Lung microvascular endothelial cell (primary cell): ENCODE measurements around the gene SLCO6A1. TPM values are rescaled to one million over a fixed set of nuclear protein-coding genes. Genes with fewer than 3 reads are reported as not detected.
"Not testable (repeated sequence)": the region's sequence is repeated elsewhere in the genome, so short reads cannot be mapped to it uniquely, and the experiment has no call there.

Source experiments
- DNase-seq, 2 donors: peaks; one replicate each; pipeline versions ENCODE4 v3.0.0 to v3.0.0-alpha.2; 2010; ENCODE audit warnings: low read depth in 2 of 2
- total RNA-seq: library from RNA; depleted of rRNA; stranded (reverse); fragments of >200 nt; gene quantifications from 2 replicates; pipeline ENCODE4 v1.2.1, GENCODE V29; 2014

The SLCO6A1 gene, protein sequence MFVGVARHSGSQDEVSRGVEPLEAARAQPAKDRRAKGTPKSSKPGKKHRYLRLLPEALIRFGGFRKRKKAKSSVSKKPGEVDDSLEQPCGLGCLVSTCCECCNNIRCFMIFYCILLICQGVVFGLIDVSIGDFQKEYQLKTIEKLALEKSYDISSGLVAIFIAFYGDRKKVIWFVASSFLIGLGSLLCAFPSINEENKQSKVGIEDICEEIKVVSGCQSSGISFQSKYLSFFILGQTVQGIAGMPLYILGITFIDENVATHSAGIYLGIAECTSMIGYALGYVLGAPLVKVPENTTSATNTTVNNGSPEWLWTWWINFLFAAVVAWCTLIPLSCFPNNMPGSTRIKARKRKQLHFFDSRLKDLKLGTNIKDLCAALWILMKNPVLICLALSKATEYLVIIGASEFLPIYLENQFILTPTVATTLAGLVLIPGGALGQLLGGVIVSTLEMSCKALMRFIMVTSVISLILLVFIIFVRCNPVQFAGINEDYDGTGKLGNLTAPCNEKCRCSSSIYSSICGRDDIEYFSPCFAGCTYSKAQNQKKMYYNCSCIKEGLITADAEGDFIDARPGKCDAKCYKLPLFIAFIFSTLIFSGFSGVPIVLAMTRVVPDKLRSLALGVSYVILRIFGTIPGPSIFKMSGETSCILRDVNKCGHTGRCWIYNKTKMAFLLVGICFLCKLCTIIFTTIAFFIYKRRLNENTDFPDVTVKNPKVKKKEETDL
- total RNA-seq, result not detected in 2 replicates

DNA sequence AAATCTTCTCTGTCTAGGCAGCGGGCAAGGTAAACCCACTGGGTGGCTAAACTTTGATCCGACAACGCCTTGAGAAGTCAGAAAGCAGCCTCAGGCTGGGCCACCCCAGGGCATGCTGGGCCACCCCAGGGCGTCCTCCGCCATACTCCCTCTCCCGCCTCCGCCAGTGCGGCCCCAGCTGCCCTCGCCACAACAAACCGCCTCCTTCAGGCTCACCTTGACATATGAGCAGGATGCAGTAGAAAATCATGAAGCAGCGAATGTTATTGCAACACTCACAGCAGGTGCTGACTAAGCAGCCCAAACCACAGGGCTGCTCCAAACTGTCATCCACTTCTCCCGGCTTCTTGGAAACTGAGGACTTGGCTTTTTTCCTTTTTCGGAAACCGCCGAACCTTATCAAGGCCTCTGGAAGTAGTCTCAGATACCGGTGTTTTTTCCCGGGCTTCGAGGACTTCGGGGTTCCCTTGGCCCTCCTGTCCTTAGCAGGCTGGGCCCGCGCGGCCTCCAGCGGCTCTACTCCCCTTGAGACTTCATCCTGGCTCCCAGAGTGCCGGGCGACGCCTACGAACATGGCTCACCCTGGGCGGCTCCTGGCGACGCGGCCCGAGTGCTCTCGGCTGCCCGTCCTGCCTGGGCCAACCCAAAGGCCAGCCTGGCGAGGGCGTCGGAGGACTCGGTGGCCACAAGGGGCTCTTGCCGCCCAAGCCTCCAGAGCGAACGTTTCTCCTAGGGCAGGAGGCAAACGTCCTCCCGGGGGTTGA is at the start of gene SLCO6A1:
SLCO6A1 (minus strand) TSS at position 731 of the 764 bp plus-strand sequence; CDS start at position 574, 157 bp downstream.
- DNase-seq, result no peak

DNA sequence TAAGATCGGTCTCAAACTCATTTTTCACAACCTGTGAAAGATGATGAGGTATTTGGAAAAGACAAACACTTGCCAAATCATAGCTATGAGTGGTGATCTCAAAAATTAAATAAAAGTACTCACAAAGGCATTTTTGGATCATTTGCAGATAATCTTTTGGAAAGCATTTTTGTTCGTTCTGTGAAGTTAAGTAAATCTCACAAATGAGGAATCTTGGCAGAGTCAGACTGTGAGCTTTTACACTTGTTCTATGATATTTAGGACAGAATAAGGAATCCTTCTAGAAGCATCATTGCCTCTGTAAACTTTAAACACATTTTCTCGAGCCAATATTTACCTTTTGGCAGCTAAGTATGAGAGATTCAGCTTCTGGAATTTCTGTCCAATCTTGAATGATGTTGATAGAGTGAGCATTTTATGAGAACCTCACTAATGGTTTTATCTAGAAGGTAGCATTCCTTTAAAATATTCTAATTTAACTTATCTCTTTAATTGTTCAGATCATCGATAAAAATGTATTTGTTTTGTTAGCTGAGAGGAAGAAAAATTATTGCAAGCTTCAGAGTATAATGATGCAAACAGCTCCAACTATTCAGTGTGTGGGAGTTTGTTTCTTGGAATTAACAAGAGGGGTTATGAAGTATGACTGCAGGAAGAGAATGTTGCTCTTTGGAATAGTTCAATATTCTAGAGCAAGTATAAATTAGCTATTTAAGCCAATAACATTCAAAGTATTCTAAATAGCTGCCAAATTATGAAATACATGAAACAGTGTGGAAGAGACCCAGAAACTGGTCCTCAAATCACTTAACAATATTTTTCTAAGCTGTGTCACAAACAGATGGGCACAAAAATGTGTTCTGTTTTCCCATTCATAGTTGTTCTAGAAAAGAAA is 48.6 kb upstream of the SLCO6A1 start:
- no peak for DNase-seq

DNA sequence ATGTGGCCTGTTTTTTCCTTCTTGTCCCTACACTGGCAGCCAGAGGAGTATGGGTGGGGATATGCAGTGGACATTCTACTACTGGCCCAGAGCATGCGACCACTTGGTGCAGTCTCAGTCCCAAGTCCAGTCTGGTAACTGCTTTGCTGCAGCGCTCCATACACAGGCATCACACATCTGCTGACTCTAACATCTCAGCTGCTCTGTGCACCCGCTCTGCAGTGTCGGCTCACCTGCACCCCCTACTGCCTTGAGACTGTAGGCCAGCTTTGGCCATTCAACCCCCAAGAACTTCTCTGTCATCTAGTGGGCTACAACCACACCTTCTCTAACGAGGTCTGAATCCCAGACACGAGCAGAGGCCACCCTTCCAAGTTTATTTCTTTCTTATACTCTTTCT is 46.4 kb upstream of the SLCO6A1 start:
- DNase-seq, result peak; percentile 4 to 12

DNA sequence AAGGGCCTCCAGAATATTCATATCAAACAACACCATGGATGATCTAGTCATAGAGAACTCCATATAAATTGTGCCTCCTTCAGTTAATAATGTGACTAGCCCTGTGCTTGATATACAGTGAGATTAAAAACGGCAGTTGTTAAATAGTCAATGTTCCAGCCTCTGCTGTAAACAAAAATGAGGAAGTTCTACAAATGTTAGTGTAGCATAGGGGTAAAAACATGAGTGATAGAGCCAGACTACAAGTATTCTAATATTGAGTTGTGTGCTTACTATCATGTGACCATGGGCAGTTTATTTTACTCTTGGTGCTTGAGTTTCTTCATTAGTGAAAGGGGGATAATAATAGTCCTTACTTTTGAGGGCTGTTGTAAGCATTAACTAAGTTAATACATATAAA is 43.3 kb upstream of the SLCO6A1 start:
- no peak for DNase-seq

DNA sequence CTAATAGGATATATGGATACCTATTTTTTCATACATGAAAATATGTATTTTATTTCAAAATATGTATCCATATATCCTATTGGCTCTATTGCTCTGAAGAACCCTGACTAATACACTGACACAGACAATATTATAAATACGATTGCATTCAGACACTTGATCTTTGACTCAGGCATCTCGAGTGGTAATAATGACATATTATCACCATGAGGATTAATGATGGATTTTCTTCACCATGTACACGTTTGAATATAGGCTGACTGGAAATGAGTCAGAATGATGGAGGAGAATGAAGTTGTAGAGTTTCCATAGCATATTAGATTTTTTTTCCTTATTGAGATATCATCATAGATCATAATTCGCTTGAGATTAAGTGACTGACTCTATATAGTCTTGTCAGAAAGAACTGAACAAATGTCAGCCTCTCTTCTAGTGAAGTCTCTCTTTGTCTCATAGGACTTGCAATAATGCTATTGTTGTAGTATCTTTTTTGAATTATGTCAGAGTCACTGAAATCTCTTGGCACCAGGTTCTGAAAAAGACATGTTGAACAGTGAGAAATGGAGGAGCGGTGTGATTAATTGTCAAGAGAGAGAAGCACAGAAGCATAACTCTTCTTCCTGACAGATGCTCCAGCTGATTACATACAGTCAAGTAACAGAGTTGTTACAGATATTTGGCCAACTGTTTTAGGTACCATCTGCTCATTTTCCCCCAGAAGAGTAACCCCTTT is 41.4 kb upstream of the SLCO6A1 start:
- no peak for DNase-seq

DNA sequence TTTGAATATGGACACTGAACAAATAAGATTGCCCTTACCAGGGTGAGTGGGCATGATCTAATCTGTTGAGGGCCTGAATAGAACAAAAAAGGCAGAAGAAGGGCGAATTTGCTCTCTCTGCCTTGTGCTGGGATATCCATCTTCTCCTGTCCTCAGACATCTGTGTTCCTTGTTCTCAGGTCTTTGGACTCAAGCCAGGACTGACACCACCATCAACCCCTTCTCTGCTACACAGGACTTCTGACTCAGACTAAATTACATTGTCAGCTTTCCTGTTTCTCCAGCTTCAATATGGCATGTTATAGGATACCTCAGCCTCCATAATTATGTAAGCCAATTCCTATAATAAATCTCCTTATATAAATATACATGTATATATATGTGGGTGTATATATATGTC is 40.8 kb upstream of the SLCO6A1 start:
- DNase-seq, result peak in 1 of 2 donors; percentile 18

DNA sequence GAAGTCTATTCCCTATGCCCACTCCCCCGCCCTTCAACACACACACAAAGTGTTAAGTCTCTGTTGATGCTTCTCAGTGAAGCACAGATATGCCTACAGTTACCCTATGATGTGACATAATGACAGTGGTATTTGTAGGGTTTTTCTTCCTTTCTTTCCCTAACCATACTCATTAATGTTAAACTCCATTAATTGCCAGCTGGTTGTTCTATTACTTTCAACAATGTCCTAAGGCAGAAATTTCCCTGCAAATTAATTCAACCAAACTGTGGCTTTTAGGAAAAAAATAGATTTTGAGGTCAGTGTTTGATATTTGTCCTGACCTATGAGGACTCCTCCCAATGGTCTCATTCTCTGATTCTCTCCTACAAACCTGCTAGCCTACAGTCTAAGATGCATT is 38.2 kb upstream of the SLCO6A1 start:
- DNase-seq, result no peak

DNA sequence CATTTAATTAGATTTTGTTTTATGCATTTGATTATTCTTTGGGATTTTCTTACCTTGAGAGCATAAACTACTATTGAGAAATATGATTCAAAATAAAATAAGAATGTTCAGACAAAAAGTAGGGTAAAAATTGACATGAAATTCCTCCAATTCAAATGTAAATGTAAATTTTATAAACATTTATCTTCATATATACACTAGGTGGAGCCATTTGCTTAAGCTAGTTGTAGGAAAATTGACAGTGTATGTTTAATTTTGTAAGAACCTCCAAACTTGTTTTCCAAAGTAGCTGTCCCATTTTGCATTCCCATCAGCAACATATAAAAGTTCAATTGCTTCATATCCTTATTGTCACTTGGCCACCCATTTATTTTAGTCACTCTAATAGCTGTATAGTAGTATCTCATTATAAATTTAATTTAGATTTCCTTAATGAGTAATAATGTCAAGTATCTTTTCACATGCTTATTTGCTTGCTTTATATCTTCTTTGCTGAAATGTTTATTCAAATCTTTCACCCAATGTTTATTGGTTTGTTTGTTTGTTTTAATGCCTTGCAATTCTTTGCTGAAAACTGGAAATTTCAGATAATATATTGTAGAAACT is 37.6 kb upstream of the SLCO6A1 start:
- peak; percentile 3 to 22 for DNase-seq

DNA sequence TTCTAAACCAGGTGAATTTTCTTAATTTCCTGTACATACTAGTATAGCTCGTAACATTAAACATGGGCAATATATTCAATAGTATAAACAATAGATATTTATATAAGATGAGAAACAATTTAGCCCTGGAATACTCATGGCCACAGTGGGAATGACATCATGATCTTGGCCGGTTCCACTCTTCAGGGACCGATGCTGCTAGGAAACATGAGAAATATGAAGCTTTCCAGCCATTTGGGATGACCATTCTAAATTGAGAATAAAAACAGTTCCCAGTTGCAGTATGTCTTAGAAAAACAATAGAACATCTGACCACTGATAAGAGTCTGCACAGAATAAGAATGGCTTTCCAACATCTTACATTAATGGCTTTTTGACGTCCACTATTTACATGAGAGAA is 33.3 kb upstream of the SLCO6A1 start:
- no peak for DNase-seq

DNA sequence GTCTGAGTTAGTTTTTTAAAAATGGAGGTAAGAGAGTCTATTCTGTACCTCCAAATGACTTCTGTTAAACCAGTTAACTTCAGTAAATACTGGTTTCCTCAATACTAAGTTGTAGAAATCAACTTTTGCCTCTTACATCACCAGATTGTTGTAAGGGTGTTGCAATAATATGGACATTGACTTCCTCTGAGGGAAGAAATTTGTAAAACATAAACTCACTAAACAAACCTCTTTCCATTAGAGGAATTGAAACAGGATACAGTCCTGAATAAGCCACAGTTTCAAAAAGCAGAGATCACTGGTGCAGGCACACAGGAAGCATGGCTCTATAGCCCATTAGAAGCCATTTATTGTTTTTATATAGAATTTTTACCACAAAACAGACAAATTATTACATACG is 32.7 kb upstream of the SLCO6A1 start:
- DNase-seq, result no peak

DNA sequence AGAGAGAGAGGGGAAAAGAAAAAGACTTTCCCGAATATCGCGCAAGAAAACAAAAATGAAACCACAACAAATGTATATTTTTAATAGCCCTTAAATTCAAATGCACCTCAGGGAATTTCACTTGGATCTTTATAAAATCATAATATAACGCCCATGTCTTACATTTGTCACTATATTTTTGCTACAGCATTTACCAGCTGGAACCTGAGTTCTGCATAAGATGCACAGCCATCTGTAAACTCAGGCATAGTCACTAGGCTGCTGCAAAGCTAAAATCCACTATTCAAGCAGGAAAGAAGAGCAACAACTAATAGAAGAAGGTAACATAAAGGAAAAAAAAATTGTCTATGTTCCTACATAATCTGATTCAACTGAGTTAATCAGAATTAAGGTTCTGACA is 30.6 kb upstream of the SLCO6A1 start:
- no peak for DNase-seq

DNA sequence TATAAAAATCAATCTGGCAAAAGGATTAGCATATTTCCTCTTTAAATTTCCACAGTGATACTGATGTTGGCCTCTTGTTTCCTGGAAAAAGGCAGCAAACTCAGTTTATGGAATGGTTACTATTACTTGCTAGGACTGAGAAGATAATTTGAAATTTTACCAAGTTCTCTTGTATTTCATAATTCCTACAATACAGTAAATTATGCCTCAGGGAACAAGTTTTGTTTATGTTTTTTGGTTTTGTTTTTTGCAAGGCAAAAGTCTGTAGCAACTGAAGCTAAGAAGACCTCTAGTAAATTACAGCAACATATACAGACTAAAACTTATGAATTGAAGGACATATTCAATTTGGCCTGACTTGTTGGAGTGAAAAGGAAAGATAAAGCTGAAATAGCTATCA is 30.2 kb upstream of the SLCO6A1 start:
- no peak for DNase-seq

DNA sequence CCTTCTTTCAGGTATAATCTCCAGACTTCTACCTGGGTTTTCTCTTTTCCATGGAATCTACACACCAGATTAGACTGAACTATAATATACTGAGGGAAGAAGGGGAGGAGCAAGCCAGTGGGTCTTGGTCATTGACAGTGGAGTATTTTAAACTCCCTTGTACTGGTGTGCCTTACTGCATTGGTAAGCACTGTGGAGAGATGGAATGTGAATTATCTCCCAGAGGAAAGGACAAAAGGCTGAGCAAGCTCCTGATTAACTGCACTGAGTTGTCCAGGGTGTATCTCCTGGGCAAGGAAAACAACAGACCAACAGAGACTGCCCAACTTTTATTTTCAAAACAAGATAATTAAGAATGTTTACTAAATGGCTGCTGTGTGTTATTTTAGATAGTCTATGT is 29.8 kb upstream of the SLCO6A1 start:
- no peak for DNase-seq

DNA sequence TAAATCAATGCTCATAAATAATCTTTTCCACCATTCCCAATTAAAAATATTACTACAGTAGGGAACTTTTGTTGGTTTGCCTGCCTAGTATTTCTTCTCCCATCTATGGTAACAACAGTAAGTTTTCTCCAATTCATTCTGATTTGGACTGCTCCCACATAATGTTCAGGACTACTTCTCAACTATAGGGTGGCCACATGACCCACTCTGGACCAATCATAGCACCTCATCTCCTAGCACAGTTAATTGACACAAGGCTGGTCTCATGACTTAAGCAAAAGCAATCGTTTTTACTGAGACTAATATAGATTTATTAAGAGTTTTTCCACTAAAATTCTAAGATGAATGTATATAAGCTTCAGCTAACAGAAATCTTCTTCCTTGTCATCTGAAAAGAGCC is 28.7 kb upstream of the SLCO6A1 start:
- no peak for DNase-seq

DNA sequence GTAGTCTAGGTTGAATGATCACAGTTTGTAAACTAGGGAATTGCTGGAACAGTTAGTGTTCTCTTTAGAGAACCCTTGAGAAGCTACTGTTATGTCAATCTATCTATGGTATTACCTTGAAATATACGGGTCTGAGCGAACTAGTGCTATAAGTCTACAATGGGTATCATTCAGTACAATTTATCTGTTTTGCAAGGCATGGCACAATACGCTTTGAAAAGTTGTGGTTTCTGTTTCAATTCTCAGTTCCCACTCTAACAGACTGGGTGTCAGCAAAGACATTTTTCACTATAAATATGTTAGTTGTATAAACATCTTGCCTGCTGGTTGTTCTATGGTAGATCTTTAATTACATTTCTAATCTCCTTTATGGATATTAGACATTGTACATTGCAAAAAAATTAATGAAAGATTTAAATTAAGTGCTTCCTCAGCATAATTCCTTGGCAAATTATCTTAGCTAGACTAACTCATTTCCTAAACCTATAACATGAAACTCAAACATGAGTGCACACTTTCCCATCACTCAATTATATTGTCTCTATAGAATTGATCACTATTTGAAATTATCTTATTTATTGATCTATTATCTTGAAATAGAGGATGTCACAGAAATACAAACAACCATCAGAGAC is 24.9 kb upstream of the SLCO6A1 start:
- no peak for DNase-seq

DNA sequence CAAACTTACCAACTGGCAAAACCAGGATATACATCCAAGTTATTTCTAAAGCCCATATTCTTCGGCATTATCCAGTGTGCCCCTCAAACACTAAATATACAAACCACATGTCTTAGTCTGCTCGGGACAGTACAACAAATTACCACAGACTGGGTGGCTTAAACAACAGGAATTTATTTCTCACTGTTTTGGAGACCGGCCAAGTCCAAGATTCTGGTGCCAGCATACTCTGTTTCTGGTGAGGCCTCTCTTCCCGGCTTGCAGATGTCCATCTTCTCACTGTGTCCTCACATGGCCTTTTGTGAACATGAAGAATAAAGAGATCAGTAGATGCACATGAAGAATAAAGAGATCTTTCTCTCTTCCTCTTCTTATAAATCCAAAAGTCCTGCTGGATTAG is 12.9 kb upstream of the SLCO6A1 start:
- peak; percentile 3 to 36 for DNase-seq

DNA sequence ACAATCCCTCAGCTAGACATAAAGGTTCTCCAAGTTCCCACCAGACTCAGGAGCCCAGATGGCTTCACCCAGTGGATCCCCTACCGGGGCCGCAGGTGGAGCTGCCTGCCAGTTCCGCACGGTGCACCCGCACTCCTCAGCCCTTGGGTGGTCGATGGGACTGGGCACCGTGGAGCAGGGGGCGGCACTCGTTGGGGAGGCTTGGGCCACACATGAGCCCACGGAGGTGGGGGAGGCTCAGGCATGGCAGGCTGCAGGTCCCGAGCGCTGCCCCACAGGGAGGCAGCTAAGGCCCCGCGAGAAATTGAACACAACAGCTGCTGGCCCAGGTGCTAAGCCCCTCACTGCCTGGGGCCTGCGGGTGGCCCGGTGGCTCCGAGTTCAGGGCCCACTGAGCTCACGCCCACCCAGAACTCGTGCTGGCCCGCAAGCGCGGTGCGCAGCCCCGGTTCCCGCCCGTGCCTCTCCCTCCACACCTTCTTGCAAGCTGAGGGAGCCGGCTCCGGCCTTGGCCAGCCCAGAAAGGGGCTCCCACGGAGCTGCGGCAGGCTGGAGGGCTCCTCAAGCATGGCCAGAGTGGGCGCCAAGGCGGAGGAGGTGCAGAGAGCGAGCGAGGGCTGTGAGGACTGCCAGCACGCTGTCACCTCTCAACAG is 7.4 kb downstream of the SLCO6A1 start:
- not testable (repeated sequence) for DNase-seq

DNA sequence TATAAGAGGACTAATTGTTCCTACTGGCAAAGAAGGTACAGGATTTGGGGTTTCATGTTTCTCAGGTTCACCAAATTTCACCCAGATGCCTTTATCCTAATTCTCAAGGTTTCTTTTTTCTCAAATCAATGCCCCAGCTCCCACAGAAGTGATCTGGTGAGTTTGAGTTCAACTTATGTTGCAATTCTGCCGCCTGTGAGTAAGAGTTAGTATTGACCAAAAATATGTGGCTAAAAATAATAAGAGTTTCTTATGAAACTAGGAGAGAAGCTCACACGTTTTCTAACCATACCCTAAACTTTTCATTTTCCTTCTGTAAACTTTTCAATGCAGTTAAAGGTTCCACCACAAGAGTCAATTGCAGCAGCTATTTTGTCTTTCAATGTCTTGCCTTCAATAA is 15.1 kb downstream of the SLCO6A1 start:
- no peak for DNase-seq
